ENCODE results near the gene PLD4. TPM values are rescaled to one million over a fixed set of nuclear protein-coding genes. Genes with fewer than 3 reads are reported as not detected.

The PLD4 gene
- total RNA-seq, 6 experiments from 2014 or later: 0.12 to 0.49 (median 0.33) TPM; not detected in 2

- 60% methylated on average over 1 of the region's 15 CpGs for WGBS (ENCODE audit: insufficient coverage, low coverage, low lambda C conversion rate, missing lambda C conversion rate)
- no peak overlapping the region for H3K27ac ChIP-seq
- intact Hi-C loops (cut with DNase I): no loop called here
- H3K9me3 ChIP-seq: no peaks in the 10 kb centered on the region
- no peaks in the 10 kb centered on the region for H3K27me3 ChIP-seq
- DNase-seq (peak in 1 of 3 donors; percentile 48), ATAC-seq (no peak)
- H3K36me3 ChIP-seq: no peaks in the 10 kb centered on the region
- no peak overlapping the region for H3K4me3 ChIP-seq
- TF ChIP-seq POLR2A (IDR thresholded peaks at IDR 0.05) (no peak), CTCF (IDR thresholded peaks at IDR 0.05) (no peak)
- peaks cover 0 to 11% (median 0%) of the 10 kb centered on the region in 4 donors for H3K4me1 ChIP-seq
Observed at GRCh38 chr14:104929268-104930230, 4.9 kb downstream of the PLD4 start.

- no peak for TF ChIP-seq CTCF (IDR thresholded peaks at IDR 0.05)
- TF ChIP-seq POLR2A (IDR thresholded peaks at IDR 0.05): no peak
- ATAC-seq: no peak
- DNase-seq: peak in 2 of 3 donors; percentile 40 to 45
- Histone ChIP-seq H3K4me1 (peaks cover 0 to 11% (median 0%) of the 10 kb centered on the region in 4 donors), H3K27ac (no peak overlapping the region), H3K4me3 (no peak overlapping the region), H3K36me3 (no peaks in the 10 kb centered on the region), H3K27me3 (no peaks in the 10 kb centered on the region), H3K9me3 (no peaks in the 10 kb centered on the region)
- intact Hi-C loops (cut with DNase I): no loop called here
- WGBS (ENCODE audit: insufficient coverage, low coverage, low lambda C conversion rate, missing lambda C conversion rate): 80% methylated on average over 1 of the region's 10 CpGs
Observed at GRCh38 chr14:104930526-104931303, 6.0 kb downstream of the PLD4 start.

GRCh38 chr14:104931304-104931770 lies 6.7 kb downstream of the PLD4 start:
- no peak for TF ChIP-seq CTCF (IDR thresholded peaks at IDR 0.05)
- no peak for TF ChIP-seq POLR2A (IDR thresholded peaks at IDR 0.05)
- Histone ChIP-seq H3K4me1 (peaks cover 0 to 11% (median 0%) of the 10 kb centered on the region in 4 donors), H3K9me3 (no peaks in the 10 kb centered on the region), H3K4me3 (no peak overlapping the region), H3K36me3 (no peaks in the 10 kb centered on the region), H3K27me3 (no peaks in the 10 kb centered on the region), H3K27ac (no peak overlapping the region)
- DNase-seq (no peak), ATAC-seq (no peak)
- 81% methylated on average over 3 of the region's 9 CpGs for whole genome bisulfite sequencing (ENCODE audit: insufficient coverage, low coverage, low lambda C conversion rate, missing lambda C conversion rate)
- intact Hi-C loops (cut with DNase I): no loop called here

- peak in 2 of 3 donors; percentile 45 to 55 for DNase-seq
- intact Hi-C loops (cut with DNase I): no loop called here
Observed at GRCh38 chr14:104931771-104932675, 7.3 kb downstream of the PLD4 start.

More at GRCh38 chr14:104931771-104932675, 7.3 kb downstream of the PLD4 start:
- no peak overlapping the region for H3K27ac ChIP-seq
- no peak overlapping the region for H3K4me3 ChIP-seq
- H3K27me3 ChIP-seq: no peaks in the 10 kb centered on the region
- no peaks in the 10 kb centered on the region for H3K9me3 ChIP-seq
- WGBS (ENCODE audit: insufficient coverage, low coverage, low lambda C conversion rate, missing lambda C conversion rate): no CpG with 5 or more reads among the region's 64 CpGs
- TF ChIP-seq CTCF (IDR thresholded peaks at IDR 0.05) (no peak), POLR2A (IDR thresholded peaks at IDR 0.05) (no peak)
- no peaks in the 10 kb centered on the region for H3K36me3 ChIP-seq
- H3K4me1 ChIP-seq: peaks cover 0 to 11% (median 0%) of the 10 kb centered on the region in 4 donors
- ATAC-seq: no peak
